Neural cell (in vitro differentiated cells): ENCODE measurements around the gene FHIT.

Experiments used
- EP300 ChIP-seq: fragments of 450-650 bp; conservative IDR thresholded peaks from 2 replicates; pipeline ENCODE4 v1.6.1; 2014; ENCODE audit warnings: antibody characterized with exemption, mild to moderate bottlenecking, moderate library complexity; ENCODE audit not compliant: poor library complexity, severe bottlenecking
- EZH2 ChIP-seq: fragments of 200-600, 300-800 bp; shearing (Covaris generic), sonication (generic); IDR thresholded peaks from 2 replicates; pipeline ENCODE4 v1.6.1; 2014; ENCODE audit warnings: antibody characterized with exemption, low read length, borderline replicate concordance, mild to moderate bottlenecking; ENCODE audit not compliant: insufficient read depth, poor library complexity, severe bottlenecking
- POLR2AphosphoS5 ChIP-seq: IDR thresholded peaks from 2 replicates; pipeline ENCODE4 v1.6.1; 2012
- TF ChIP-seq, protein P1 (sequence below): fragments of 450-650 bp; IDR thresholded peaks from 2 replicates; pipeline ENCODE4 v1.5.1; 2014; ENCODE audit warnings: antibody characterized with exemption, mild to moderate bottlenecking, moderate library complexity; ENCODE audit not compliant: poor library complexity, severe bottlenecking
- TF ChIP-seq, protein P2 (sequence below): IDR thresholded peaks from 2 replicates; pipeline ENCODE4 v1.6.1; 2012; ENCODE audit warnings: borderline replicate concordance

DNA sequence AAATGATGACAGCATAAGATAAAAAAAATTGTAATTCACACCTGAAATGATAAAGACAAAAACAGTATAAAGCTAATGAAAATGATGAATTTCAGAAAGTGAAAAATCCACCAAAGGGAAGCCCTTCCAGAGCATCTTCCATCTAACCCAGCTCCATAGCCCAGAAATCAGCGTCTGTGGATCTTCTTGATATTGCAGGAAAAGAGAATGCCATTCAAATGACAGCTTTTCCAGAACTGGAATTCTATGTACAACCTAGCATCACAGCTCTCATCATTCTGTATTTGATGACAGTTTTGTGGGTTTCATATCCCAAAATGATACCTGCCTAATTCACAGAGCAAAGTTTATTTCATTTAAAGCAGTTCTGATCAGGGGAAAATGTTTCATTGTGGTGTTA is 267.3 kb downstream of the FHIT start:
- TF ChIP-seq, protein P1, sequence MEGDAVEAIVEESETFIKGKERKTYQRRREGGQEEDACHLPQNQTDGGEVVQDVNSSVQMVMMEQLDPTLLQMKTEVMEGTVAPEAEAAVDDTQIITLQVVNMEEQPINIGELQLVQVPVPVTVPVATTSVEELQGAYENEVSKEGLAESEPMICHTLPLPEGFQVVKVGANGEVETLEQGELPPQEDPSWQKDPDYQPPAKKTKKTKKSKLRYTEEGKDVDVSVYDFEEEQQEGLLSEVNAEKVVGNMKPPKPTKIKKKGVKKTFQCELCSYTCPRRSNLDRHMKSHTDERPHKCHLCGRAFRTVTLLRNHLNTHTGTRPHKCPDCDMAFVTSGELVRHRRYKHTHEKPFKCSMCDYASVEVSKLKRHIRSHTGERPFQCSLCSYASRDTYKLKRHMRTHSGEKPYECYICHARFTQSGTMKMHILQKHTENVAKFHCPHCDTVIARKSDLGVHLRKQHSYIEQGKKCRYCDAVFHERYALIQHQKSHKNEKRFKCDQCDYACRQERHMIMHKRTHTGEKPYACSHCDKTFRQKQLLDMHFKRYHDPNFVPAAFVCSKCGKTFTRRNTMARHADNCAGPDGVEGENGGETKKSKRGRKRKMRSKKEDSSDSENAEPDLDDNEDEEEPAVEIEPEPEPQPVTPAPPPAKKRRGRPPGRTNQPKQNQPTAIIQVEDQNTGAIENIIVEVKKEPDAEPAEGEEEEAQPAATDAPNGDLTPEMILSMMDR = no peak
- TF ChIP-seq EP300 (no peak), POLR2AphosphoS5 (no peak), EZH2 (no peak)
- TF ChIP-seq, protein P2, sequence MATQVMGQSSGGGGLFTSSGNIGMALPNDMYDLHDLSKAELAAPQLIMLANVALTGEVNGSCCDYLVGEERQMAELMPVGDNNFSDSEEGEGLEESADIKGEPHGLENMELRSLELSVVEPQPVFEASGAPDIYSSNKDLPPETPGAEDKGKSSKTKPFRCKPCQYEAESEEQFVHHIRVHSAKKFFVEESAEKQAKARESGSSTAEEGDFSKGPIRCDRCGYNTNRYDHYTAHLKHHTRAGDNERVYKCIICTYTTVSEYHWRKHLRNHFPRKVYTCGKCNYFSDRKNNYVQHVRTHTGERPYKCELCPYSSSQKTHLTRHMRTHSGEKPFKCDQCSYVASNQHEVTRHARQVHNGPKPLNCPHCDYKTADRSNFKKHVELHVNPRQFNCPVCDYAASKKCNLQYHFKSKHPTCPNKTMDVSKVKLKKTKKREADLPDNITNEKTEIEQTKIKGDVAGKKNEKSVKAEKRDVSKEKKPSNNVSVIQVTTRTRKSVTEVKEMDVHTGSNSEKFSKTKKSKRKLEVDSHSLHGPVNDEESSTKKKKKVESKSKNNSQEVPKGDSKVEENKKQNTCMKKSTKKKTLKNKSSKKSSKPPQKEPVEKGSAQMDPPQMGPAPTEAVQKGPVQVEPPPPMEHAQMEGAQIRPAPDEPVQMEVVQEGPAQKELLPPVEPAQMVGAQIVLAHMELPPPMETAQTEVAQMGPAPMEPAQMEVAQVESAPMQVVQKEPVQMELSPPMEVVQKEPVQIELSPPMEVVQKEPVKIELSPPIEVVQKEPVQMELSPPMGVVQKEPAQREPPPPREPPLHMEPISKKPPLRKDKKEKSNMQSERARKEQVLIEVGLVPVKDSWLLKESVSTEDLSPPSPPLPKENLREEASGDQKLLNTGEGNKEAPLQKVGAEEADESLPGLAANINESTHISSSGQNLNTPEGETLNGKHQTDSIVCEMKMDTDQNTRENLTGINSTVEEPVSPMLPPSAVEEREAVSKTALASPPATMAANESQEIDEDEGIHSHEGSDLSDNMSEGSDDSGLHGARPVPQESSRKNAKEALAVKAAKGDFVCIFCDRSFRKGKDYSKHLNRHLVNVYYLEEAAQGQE = no peak
